Nephron progenitor cell (in vitro differentiated cells): ENCODE data around the gene ATP1B1.

ENCODE experiments used
- DNase-seq: peaks from one replicate; pipeline ENCODE4 v3.0.0; 2021
- H3K27ac Mint-ChIP-seq: 2 replicates; pipeline ENCODE4 v1.8.0; 2021; ENCODE audit warnings: mild to moderate bottlenecking, moderate library complexity, mixed read lengths
- H3K27me3 Mint-ChIP-seq: 2 replicates; pipeline ENCODE4 v1.8.0; 2021; ENCODE audit warnings: mild to moderate bottlenecking, low read depth, mixed read lengths; ENCODE audit not compliant: poor library complexity
- H3K36me3 Mint-ChIP-seq: 2 replicates; pipeline ENCODE4 v1.8.0; 2021; ENCODE audit warnings: low read depth, mixed read lengths
- H3K4me1 Mint-ChIP-seq: 2 replicates; pipeline ENCODE4 v1.8.0; 2021; ENCODE audit warnings: mixed read lengths
- H3K4me3 Mint-ChIP-seq: 2 replicates; pipeline ENCODE4 v1.8.0; 2021; ENCODE audit warnings: mild to moderate bottlenecking, moderate library complexity, mixed read lengths
- H3K9me3 Mint-ChIP-seq: 2 replicates; pipeline ENCODE4 v1.8.0; 2021; ENCODE audit warnings: mild to moderate bottlenecking, moderate library complexity, mixed read lengths
- TF ChIP-seq, protein P1 (sequence below): fragments of 200-600 bp; sonication (generic); IDR thresholded peaks from 2 replicates; pipeline ENCODE4 v1.5.0; 2021; ENCODE audit warnings: antibody characterized with exemption

ATP1B1 gene

DNA sequence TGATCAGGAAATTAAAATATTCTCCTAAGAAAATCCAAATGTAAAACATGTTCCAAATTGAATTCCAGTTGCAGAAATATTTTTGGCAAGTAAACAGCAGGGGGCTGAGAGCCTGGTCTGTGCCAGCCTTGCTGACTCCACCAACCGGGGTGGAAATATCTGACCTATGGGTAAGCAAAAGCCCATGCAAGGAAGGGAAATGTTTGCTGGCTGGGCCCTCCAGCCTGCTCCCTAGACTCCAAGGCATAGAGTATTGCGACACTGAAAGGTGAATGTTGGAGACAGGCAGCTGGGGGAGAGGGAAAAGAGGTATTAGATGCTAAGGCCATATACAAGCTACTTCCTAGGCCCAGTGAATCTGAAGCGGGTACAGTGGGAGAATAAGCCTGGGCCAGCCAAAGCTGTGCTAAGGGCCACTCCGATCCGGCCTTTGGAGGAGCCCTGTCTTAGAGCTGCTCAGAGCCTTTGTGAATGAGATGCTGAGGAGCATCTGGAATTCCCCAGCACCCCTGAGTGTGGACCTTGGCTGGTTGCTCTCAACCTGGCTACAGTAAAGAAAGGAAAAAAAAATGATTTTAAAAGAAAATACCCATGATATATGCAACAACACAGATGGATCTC lies 24.9 kb upstream of the ATP1B1 start:
- H3K27me3 Mint-ChIP-seq, result no peaks in the 10 kb centered on the region
- TF ChIP-seq, protein P1, sequence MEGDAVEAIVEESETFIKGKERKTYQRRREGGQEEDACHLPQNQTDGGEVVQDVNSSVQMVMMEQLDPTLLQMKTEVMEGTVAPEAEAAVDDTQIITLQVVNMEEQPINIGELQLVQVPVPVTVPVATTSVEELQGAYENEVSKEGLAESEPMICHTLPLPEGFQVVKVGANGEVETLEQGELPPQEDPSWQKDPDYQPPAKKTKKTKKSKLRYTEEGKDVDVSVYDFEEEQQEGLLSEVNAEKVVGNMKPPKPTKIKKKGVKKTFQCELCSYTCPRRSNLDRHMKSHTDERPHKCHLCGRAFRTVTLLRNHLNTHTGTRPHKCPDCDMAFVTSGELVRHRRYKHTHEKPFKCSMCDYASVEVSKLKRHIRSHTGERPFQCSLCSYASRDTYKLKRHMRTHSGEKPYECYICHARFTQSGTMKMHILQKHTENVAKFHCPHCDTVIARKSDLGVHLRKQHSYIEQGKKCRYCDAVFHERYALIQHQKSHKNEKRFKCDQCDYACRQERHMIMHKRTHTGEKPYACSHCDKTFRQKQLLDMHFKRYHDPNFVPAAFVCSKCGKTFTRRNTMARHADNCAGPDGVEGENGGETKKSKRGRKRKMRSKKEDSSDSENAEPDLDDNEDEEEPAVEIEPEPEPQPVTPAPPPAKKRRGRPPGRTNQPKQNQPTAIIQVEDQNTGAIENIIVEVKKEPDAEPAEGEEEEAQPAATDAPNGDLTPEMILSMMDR, result no peak
- no peaks in the 10 kb centered on the region for H3K4me1 Mint-ChIP-seq
- H3K9me3 Mint-ChIP-seq, result no peaks in the 10 kb centered on the region
- no peak overlapping the region for H3K4me3 Mint-ChIP-seq
- H3K36me3 Mint-ChIP-seq, result no peaks in the 10 kb centered on the region
- DNase-seq, result no peak
- no peak overlapping the region for H3K27ac Mint-ChIP-seq

DNA sequence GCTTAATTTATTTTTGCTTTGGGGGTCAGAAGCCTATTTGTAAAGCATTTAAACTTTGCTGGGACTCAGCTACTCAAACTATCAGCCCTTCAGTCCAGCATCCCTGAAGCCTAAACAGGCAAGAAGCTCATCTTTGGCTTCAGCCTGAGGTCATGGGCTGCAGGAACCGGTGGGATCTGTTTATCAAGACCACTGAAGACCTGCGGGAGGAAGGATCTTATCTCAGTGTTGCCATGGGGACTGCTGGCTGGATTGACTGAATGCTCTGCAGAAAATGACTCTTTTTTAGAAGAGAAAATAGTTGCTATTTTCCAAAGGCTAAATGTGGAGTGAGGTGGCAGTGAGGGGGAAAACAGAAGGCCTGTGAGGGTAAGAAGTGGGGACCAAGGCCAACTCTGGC lies 20.6 kb upstream of the ATP1B1 start:
- TF ChIP-seq, protein P1, result no peak
- Mint-ChIP-seq H3K4me3 (no peak overlapping the region), H3K27me3 (peaks cover 4% of the 10 kb centered on the region), H3K36me3 (no peaks in the 10 kb centered on the region), H3K4me1 (peaks cover 17% of the 10 kb centered on the region), H3K27ac (peak overlapping the region; percentile 50), H3K9me3 (no peaks in the 10 kb centered on the region)
- no peak for DNase-seq

DNA sequence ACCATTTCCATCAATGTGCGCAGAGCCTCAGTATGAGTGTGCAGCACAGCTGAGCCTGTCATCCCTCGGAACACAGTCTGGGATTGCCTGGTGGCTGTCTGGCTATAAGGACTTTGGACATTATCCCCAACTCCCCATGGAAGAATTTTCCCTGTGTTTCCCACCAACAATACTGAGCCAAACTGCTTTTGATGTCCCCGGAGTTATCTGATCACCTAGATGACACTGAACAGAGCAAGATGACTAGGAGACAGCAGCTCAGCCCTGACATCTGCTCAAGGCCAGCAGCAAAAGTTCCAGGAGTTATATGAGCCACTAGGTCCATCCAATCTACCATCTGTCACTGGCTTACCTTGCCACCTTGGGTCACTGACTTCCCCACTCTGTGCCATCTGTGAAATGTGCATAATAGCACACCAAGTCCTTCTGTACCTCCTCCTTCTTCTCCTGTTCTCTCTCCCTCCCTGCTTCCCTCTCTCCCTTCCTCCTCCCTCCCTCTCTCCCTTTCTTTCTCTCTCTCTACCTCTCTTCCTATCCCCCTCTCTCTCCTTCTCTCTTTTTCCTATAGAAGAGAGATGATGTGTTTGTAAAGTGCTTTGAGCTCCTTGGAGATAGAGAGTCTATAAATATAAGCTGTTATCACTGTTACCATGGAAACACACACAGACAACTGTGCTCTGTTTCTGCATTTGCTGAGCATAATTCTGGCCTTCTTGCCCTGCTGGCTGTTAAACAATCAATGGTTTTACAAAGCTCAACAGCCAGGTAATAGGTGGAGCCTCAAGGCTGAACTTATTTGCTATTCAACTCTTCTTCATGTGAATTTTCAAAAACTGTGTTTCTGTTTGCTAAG lies 19.7 kb upstream of the ATP1B1 start:
- no peak overlapping the region for H3K4me3 Mint-ChIP-seq
- peaks cover 17% of the 10 kb centered on the region for H3K4me1 Mint-ChIP-seq
- H3K36me3 Mint-ChIP-seq, result no peaks in the 10 kb centered on the region
- no peak overlapping the region for H3K27ac Mint-ChIP-seq
- no peaks in the 10 kb centered on the region for H3K9me3 Mint-ChIP-seq
- TF ChIP-seq, protein P1, result no peak
- no peak for DNase-seq
- peaks cover 4% of the 10 kb centered on the region for H3K27me3 Mint-ChIP-seq

DNA sequence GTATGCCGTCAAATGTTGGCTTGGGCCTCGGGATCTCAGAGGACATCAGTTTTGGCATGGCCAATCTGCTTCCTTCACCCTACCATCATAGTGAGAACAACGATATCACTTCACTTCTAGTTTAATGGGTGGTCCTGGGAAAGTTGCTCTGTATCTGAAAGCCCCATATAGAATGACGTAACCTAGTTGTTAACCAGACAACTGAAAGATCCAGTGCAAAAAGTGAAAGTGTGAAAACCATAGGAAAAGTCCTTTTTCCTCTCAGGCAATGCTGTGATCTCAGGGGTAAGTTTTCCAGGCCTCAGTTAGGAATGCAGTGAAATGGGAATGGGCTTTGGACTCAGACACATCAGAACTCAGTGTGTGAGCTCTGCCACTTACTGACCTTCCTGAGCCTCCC lies 18.6 kb upstream of the ATP1B1 start:
- no peak overlapping the region for H3K27ac Mint-ChIP-seq
- H3K27me3 Mint-ChIP-seq, result peaks cover 7% of the 10 kb centered on the region
- TF ChIP-seq, protein P1, result no peak
- H3K4me1 Mint-ChIP-seq, result peaks cover 17% of the 10 kb centered on the region
- no peaks in the 10 kb centered on the region for H3K36me3 Mint-ChIP-seq
- H3K9me3 Mint-ChIP-seq, result no peaks in the 10 kb centered on the region
- DNase-seq, result no peak
- no peak overlapping the region for H3K4me3 Mint-ChIP-seq

DNA sequence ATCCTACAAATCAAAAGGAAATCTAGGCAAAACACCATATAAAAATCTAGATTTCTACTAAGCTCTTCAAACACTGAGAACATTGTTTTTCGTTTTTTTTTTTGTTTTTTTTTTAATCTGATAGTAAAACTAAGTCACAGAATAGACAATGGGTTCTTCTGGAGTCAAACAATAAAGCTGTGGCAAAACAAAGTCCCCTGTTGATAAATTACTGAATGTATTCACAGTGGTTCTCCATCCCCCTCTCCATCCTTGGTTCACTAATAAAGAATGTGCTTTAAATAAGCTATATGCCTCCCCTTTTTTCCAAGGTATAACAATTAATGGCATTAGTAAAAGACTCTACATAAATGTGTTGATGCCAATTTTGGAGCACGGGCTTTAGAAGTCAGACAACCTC lies 16.7 kb upstream of the ATP1B1 start:
- no peak for DNase-seq
- Mint-ChIP-seq H3K4me1 (peaks cover 17% of the 10 kb centered on the region), H3K36me3 (no peaks in the 10 kb centered on the region), H3K9me3 (no peaks in the 10 kb centered on the region), H3K27ac (no peak overlapping the region), H3K27me3 (peaks cover 9% of the 10 kb centered on the region), H3K4me3 (no peak overlapping the region)
- TF ChIP-seq, protein P1, result no peak
